HepG2 (cell line): Measurements from ENCODE around the gene NR1H2. TPM values are rescaled to one million over a fixed set of nuclear protein-coding genes. Genes with fewer than 3 reads are reported as not detected.

Experiments used
- ATAC-seq: fragments of 200-7000 bp; cut with Tn5 transposase; 3 replicates; pipeline ENCODE4 v1.9.1; 2020; ENCODE audit warnings: mild to moderate bottlenecking, moderate library complexity
- BruUV-seq: library from RNA; stranded (reverse); fragments of 400-500 nt; replicated peaks from 2 replicates; lab custom pipeline; 2021; lab: Mats Ljungman, UMichigan
- CTCF ChIA-PET: fragments of 300-600 bp; formaldehyde crosslinking; extraction: SDS; loops from one replicate; lab custom pipeline; 2021; ENCODE audit warnings: low total read pairs, inconsistent platforms, low intra/inter-chr PET ratio; lab: Yijun Ruan, JAX
- POLR2A ChIA-PET: fragments of 350-600 bp; sonication (Branson Sonifier 250); formaldehyde crosslinking; loops from one replicate; lab custom pipeline; 2020; ENCODE audit warnings: antibody characterized with exemption, inconsistent platforms; lab: Yijun Ruan, JAX
- DNase-seq: peaks from one replicate; pipeline ENCODE4 v3.0.0-alpha.2; 2015; ENCODE audit warnings: low spot score
- FAIRE-seq: peaks from 3 replicates; lab custom pipeline; 2011; peaks lifted over from hg19 to GRCh38; lab: Jason Lieb, UNC
- H2AFZ ChIP-seq: one replicate; pipeline ENCODE4 v1.6.1; 2011; ENCODE audit warnings: low read length, inconsistent platforms
- H3K27ac ChIP-seq: fragments of 300-600 bp; 3 replicates; pipeline ENCODE4 v1.8.0; 2011; ENCODE audit warnings: mixed run types, mild to moderate bottlenecking, mixed read lengths, low read length, inconsistent platforms; ENCODE audit not compliant: insufficient read depth; ENCODE audit errors: extremely low read length
- H3K27me3 ChIP-seq, 2 experiments: fragments of 200-600 bp in 1 of 2; 2 replicates in 1 of 2; 3 replicates in 1 of 2; pipeline versions ENCODE4 v1.6.0 to v1.8.0; 2011; ENCODE audit warnings: low read length in 2 of 2, mild to moderate bottlenecking in 2 of 2, moderate library complexity in 2 of 2, inconsistent platforms in 1 of 2; ENCODE audit not compliant: insufficient read depth in 2 of 2, control insufficient read depth in 1 of 2
- H3K36me3 ChIP-seq, 2 experiments: fragments of 200-600 bp in 1 of 2; replicated peaks in 1 of 2; 2 replicates in 1 of 2; 3 replicates in 1 of 2; pipeline versions ENCODE4 v1.5.1 to v1.8.0; 2011; ENCODE audit warnings: low read length in 2 of 2, inconsistent platforms in 1 of 2; ENCODE audit not compliant: insufficient read depth in 2 of 2, control insufficient read depth in 1 of 2
- H3K4me1 ChIP-seq: 2 replicates; pipeline ENCODE4 v1.5.1; 2012; ENCODE audit warnings: low read length, inconsistent platforms; ENCODE audit not compliant: insufficient read depth
- H3K4me2 ChIP-seq: 2 replicates; pipeline ENCODE4 v1.6.0; 2011; ENCODE audit warnings: low read depth, low read length, inconsistent platforms
- H3K4me3 ChIP-seq, 3 experiments: fragments of 200-600 bp in 1 of 3; sonication (generic), shearing (Covaris generic) in 1 of 3; replicated peaks in 1 of 3; 2 replicates each; pipeline ENCODE4 v1.5.1; 2011 to 2016; ENCODE audit warnings: low read length in 3 of 3, inconsistent platforms in 2 of 3, low read depth in 2 of 3, mild to moderate bottlenecking in 2 of 3, control low read depth in 1 of 3, mixed read lengths in 1 of 3; ENCODE audit not compliant: insufficient read depth in 1 of 3
- H3K79me2 ChIP-seq: one replicate; pipeline ENCODE4 v1.6.1; 2011; ENCODE audit warnings: low read length, inconsistent platforms; ENCODE audit not compliant: insufficient read depth
- H3K9ac ChIP-seq: 2 replicates; pipeline ENCODE4 v1.6.0; 2011; ENCODE audit warnings: mild to moderate bottlenecking, low read depth, low read length, inconsistent platforms; ENCODE audit not compliant: insufficient read depth
- H3K9me3 ChIP-seq: 2 replicates; pipeline ENCODE4 v1.5.1; 2012; ENCODE audit warnings: mild to moderate bottlenecking, low read length
- H4K20me1 ChIP-seq: 2 replicates; pipeline ENCODE4 v1.6.0; 2011; ENCODE audit warnings: inconsistent platforms, mild to moderate bottlenecking, low read length, moderate library complexity; ENCODE audit not compliant: insufficient read depth
- EP300 ChIP-seq, 3 experiments: sonication (generic) in 1 of 3; formaldehyde crosslinking in 1 of 3; IDR thresholded peaks; 2 replicates each; pipeline versions ENCODE4 v1.5.1 to v1.6.1; 2011 to 2020; ENCODE audit warnings: low read depth in 2 of 3, low read length in 2 of 3, borderline replicate concordance in 1 of 3, improper control_type of control experiment in 1 of 3, mild to moderate bottlenecking in 1 of 3, missing genetic modification reagents in 1 of 3, moderate library complexity in 1 of 3
- ETV5 ChIP-seq: IDR thresholded peaks from 2 replicates; pipeline ENCODE4 v1.6.1; 2018; ENCODE audit warnings: missing biosample characterization, missing genetic modification reagents, inconsistent platforms, borderline replicate concordance
- RBAK ChIP-seq: sonication (generic); formaldehyde crosslinking; IDR thresholded peaks from 2 replicates; pipeline ENCODE4 v1.5.1; 2020; ENCODE audit warnings: mild to moderate bottlenecking, missing genetic modification reagents
- RBFOX2 ChIP-seq: fragments of 200-400 bp; formaldehyde crosslinking; IDR thresholded peaks from 2 replicates; pipeline ENCODE4 v1.6.1; 2017; ENCODE audit warnings: low read depth, mild to moderate bottlenecking, low read length
- SNRNP70 ChIP-seq: fragments of 200-400 bp; formaldehyde crosslinking; IDR thresholded peaks from 2 replicates; pipeline ENCODE4 v1.6.1; 2017; ENCODE audit warnings: mild to moderate bottlenecking, low read depth, low read length, moderate library complexity
- SRY ChIP-seq: sonication (generic); formaldehyde crosslinking; IDR thresholded peaks from 2 replicates; pipeline ENCODE4 v1.8.0; 2022; ENCODE audit warnings: mild to moderate bottlenecking, missing genetic modification reagents
- TERF1 ChIP-seq: sonication (generic); formaldehyde crosslinking; IDR thresholded peaks from 2 replicates; pipeline ENCODE4 v1.8.0; 2022; ENCODE audit warnings: mild to moderate bottlenecking, missing genetic modification reagents, moderate library complexity
- UBTF ChIP-seq: sonication (generic); formaldehyde crosslinking; IDR thresholded peaks from 2 replicates; pipeline ENCODE4 v1.4.0; 2020; ENCODE audit warnings: mild to moderate bottlenecking, missing genetic modification reagents
- ZBTB7B ChIP-seq: sonication (generic); formaldehyde crosslinking; IDR thresholded peaks from 2 replicates; pipeline ENCODE4 v1.4.0; 2020; ENCODE audit warnings: missing genetic modification reagents
- ZFP41 ChIP-seq: sonication (generic); formaldehyde crosslinking; IDR thresholded peaks from 2 replicates; pipeline ENCODE4 v1.4.0; 2020; ENCODE audit warnings: mild to moderate bottlenecking, missing genetic modification reagents, borderline replicate concordance
- ZNF512 ChIP-seq: sonication (generic); formaldehyde crosslinking; IDR thresholded peaks from 2 replicates; pipeline ENCODE4 v1.4.0; 2020; ENCODE audit warnings: mild to moderate bottlenecking, missing genetic modification reagents
- ZNF563 ChIP-seq: sonication (generic); formaldehyde crosslinking; IDR thresholded peaks from 2 replicates; pipeline ENCODE4 v1.8.0; 2022; ENCODE audit warnings: mild to moderate bottlenecking, moderate library complexity, missing genetic modification reagents
- ZNF614 ChIP-seq: IDR thresholded peaks from 2 replicates; pipeline ENCODE4 v1.6.1; 2018; ENCODE audit warnings: missing biosample characterization, missing genetic modification reagents, inconsistent platforms, borderline replicate concordance
- ZSCAN22 ChIP-seq: sonication (generic); formaldehyde crosslinking; IDR thresholded peaks from 2 replicates; pipeline ENCODE4 v1.4.0; 2020; ENCODE audit warnings: mild to moderate bottlenecking, missing genetic modification reagents
- WGBS: methylation state at CpG from one replicate; pipeline ENCODE4 v1.1.6; 2017; ENCODE audit warnings: low lambda C conversion rate; 5-methylcytosine and 5-hydroxymethylcytosine counted together
- in situ Hi-C: cut with HindIII; loops from 2 replicates; pipeline ENCODE4 v1.10.0; 2017; ENCODE audit warnings: low pct_unique_long_range_greater_than_20kb; ENCODE audit not compliant: extremely low pct_ligation_motif_present
- intact Hi-C: fragments of 100-400 bp; cut with micrococcal nuclease; formaldehyde crosslinking; loops from one replicate; pipeline ENCODE4 v1.10.0; 2022; ENCODE audit not compliant: unreplicated experiment
- polyA plus RNA-seq, 8 experiments: library from polyadenylated mRNA; depleted of rRNA in 3 of 8; stranded (reverse) in 7 of 8; unstranded in 1 of 8; fragments of >200 nt; fragmentation: Illumina TruSeq in 4 of 8; extraction: Trizol in 4 of 8; gene quantifications; 2 replicates each; pipeline versions ENCODE4 v1.2.1 to v1.2.3, GENCODE V29; 2011 to 2016; ENCODE audit warnings: low read depth in 4 of 8, missing spikeins in 1 of 8, mixed read lengths in 1 of 8; ENCODE audit not compliant: insufficient read depth in 1 of 8
- total RNA-seq, 5 experiments: library from RNA; depleted of rRNA; stranded (reverse); fragments of >200 nt; fragmentation: Illumina TruSeq; extraction: Trizol; gene quantifications; 2 replicates each; pipeline ENCODE4 v1.2.3, GENCODE V29; 2016; ENCODE audit warnings: low read depth in 1 of 5
- TF ChIP-seq, protein P1 (sequence below): IDR thresholded peaks from 2 replicates; pipeline ENCODE4 v1.6.1; 2016; ENCODE audit warnings: mild to moderate bottlenecking

The NR1H2 gene
- total and polyA plus RNA-seq, 2 of the 13 experiments (the other 11 are each of a cell fraction or from before 2014, with no cell fraction given): 10.3 to 13.5 TPM

GRCh38 chr19:50349277-50350057, 26.8 kb upstream of the NR1H2 start (continued):
- 0 out of 4 replicates have a peak, but pooled peaks of 1 of the 2 experiments have one; percentile 22 for TF ChIP-seq EP300 (IDR thresholded peaks at IDR 0.05; ENCODE audit: low read depth in 2 of 2, low read length in 2 of 2)
- TF ChIP-seq EP300 (CRISPR knock-in tag; IDR thresholded peaks at IDR 0.05; ENCODE audit: borderline replicate concordance): no peak
- TF ChIP-seq, protein P1, sequence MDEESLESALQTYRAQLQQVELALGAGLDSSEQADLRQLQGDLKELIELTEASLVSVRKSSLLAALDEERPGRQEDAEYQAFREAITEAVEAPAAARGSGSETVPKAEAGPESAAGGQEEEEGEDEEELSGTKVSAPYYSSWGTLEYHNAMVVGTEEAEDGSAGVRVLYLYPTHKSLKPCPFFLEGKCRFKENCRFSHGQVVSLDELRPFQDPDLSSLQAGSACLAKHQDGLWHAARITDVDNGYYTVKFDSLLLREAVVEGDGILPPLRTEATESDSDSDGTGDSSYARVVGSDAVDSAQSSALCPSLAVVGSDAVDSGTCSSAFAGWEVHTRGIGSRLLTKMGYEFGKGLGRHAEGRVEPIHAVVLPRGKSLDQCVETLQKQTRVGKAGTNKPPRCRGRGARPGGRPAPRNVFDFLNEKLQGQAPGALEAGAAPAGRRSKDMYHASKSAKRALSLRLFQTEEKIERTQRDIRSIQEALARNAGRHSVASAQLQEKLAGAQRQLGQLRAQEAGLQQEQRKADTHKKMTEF (CRISPR knock-in tag): peak; percentile 42; the same call in 1 of the 2 replicates
- TF ChIP-seq ETV5 (CRISPR knock-in tag): peak; percentile 62; the same call in 1 of the 2 replicates

DNA sequence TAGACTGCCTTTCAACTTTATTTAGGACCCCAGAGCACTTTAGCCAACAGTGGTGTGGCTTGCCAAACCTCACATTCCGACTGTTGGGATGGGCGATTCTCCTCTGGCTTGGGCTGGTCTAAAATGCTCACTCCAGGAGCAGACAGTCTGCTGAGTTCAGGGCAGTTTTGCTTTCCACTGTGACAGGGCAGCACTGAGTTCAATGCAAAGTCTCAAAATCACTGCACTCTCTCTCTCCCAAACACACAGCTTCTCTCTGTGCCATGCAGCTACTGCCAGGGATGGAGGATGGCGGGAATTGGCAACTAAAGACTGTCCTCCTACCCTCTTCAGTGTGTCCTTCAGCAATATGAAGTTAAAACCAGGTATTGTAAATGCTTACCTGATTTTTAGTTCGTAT, 24.0 kb upstream of the NR1H2 start:
- WGBS: 76% methylated on average over 3 of the region's 4 CpGs
- BruUV-seq: no TSS peak
- Histone ChIP-seq H3K9me3 (no peaks in the 10 kb centered on the region), H3K36me3 (no peaks in the 10 kb centered on the region), H3K9ac (no peak overlapping the region), H3K4me3 (no peak overlapping the region), H3K27me3 (no peaks in the 10 kb centered on the region), H3K27ac (no peak overlapping the region), H3K4me1 (peaks cover 42% of the 10 kb centered on the region), H4K20me1 (no peaks in the 10 kb centered on the region), H2AFZ (no peak overlapping the region), H3K4me2 (no peak overlapping the region), H3K79me2 (no peaks in the 10 kb centered on the region)
- no peak for ATAC-seq
- ChIA-PET POLR2A (no interaction called here), CTCF (no interaction called here)
- intact Hi-C loops: no loop called here
- in situ Hi-C loops: loop anchor here (25.0 kb wide), 1 partner anchor 435 kb away; the partner anchor contains the start of gene ACP4
- no peak for DNase-seq
- no peak for FAIRE-seq
- TF ChIP-seq ZSCAN22 (no peak), RBFOX2 (no peak), ZNF512 (CRISPR knock-in tag) (no peak), ZFP41 (no peak), ZNF563 (CRISPR knock-in tag) (no peak), TERF1 (CRISPR knock-in tag) (no peak), SNRNP70 (no peak), SRY (CRISPR knock-in tag) (no peak), UBTF (no peak), RBAK (CRISPR knock-in tag) (no peak), ZBTB7B (CRISPR knock-in tag) (no peak), ZNF614 (CRISPR knock-in tag) (no peak)
